Activated T-cell treated with anti-CD3 and anti-CD28 coated beads, Interleukin-2, amount 50 U/mL, for 1 hour (primary cell): ENCODE results near the gene PIP4K2C.

Source experiments
- DNase-seq: peaks from one replicate; pipeline ENCODE4 v3.0.0-alpha.2; 2020

PIP4K2C gene

GRCh38 chr12:57590864-57591781 is at the start of gene PIP4K2C:
PIP4K2C (plus strand) TSS chr12:57591192; CDS start chr12:57591290, 98 bp downstream.
- DNase-seq = peak; percentile 79

GRCh38 chr12:57541717-57542116 is 49.3 kb upstream of the PIP4K2C start:
- no peak for DNase-seq

GRCh38 chr12:57543581-57543980 is 47.4 kb upstream of the PIP4K2C start:
- DNase-seq = no peak

GRCh38 chr12:57545809-57546437 is 45.1 kb upstream of the PIP4K2C start:
- DNase-seq = no peak

- DNase-seq = peak; percentile 88
These were observed 44.3 kb upstream of the PIP4K2C start, which contains the start of gene DCTN2 for GRCh38 chr12:57546438-57547287. DCTN2 (minus strand) TSS chr12:57547192; CDS start chr12:57547063, 129 bp downstream.

GRCh38 chr12:57547288-57548012 is 43.5 kb upstream of the PIP4K2C start:
- DNase-seq = no peak

GRCh38 chr12:57548013-57548315 is 43.0 kb upstream of the PIP4K2C start:
- DNase-seq = no peak

- DNase-seq = no peak
These were observed 42.5 kb upstream of the PIP4K2C start for GRCh38 chr12:57548488-57548887.

- no peak for DNase-seq
These were observed 41.6 kb upstream of the PIP4K2C start for GRCh38 chr12:57549203-57549908.

GRCh38 chr12:57549909-57550640 is 40.9 kb upstream of the PIP4K2C start, which contains the start of gene KIF5A:
KIF5A (plus strand) TSS chr12:57550044; CDS start chr12:57550272, 228 bp downstream.
- DNase-seq = peak; percentile 70

GRCh38 chr12:57550641-57551549 is 40.1 kb upstream of the PIP4K2C start:
- no peak for DNase-seq

GRCh38 chr12:57551637-57552305 is 39.2 kb upstream of the PIP4K2C start:
- DNase-seq = no peak

- DNase-seq = no peak
These were observed 38.7 kb upstream of the PIP4K2C start for GRCh38 chr12:57552306-57552651.

GRCh38 chr12:57552835-57553313 is 38.1 kb upstream of the PIP4K2C start:
- DNase-seq = no peak

- no peak for DNase-seq
These were observed 37.4 kb upstream of the PIP4K2C start for GRCh38 chr12:57553343-57554202.

- no peak for DNase-seq
These were observed 36.5 kb upstream of the PIP4K2C start for GRCh38 chr12:57554453-57554852.

- no peak for DNase-seq
These were observed 36.1 kb upstream of the PIP4K2C start for GRCh38 chr12:57554897-57555296.

- no peak for DNase-seq
These were observed 32.1 kb upstream of the PIP4K2C start for GRCh38 chr12:57558864-57559263.
